H9 (cell line): ENCODE measurements around the gene TESK2. TPM values are rescaled to one million over a fixed set of nuclear protein-coding genes. Genes with fewer than 3 reads are reported as not detected.

Experiments used
- DNase-seq: peaks from one replicate; pipeline ENCODE4 v3.0.0-alpha.2; 2017
- H2AFZ ChIP-seq: one replicate; pipeline ENCODE4 v1.6.1; 2013; ENCODE audit warnings: mild to moderate bottlenecking, low read length, control low read depth, moderate library complexity
- H2AK5ac ChIP-seq: 2 replicates; pipeline ENCODE4 v1.6.1; 2013; ENCODE audit warnings: low read length, control low read depth, mixed read lengths; ENCODE audit not compliant: insufficient read length
- H2BK120ac ChIP-seq: one replicate; pipeline ENCODE4 v1.6.1; 2013; ENCODE audit warnings: low read depth, mild to moderate bottlenecking, low read length, control low read depth, inconsistent platforms; ENCODE audit not compliant: poor library complexity, severe bottlenecking
- H2BK12ac ChIP-seq: 2 replicates; pipeline ENCODE4 v1.6.1; 2013; ENCODE audit warnings: low read length, control low read depth, mixed read lengths, low read depth; ENCODE audit not compliant: insufficient read length
- H2BK15ac ChIP-seq: 2 replicates; pipeline ENCODE4 v1.6.1; 2013; ENCODE audit warnings: low read depth, low read length, control low read depth
- H2BK20ac ChIP-seq: one replicate; pipeline ENCODE4 v1.6.1; 2013; ENCODE audit warnings: low read depth, mild to moderate bottlenecking, low read length, control low read depth, inconsistent platforms; ENCODE audit not compliant: poor library complexity, severe bottlenecking
- H2BK5ac ChIP-seq: 2 replicates; pipeline ENCODE4 v1.6.1; 2013; ENCODE audit warnings: low read length, control low read depth, mixed read lengths; ENCODE audit not compliant: insufficient read length
- H3K14ac ChIP-seq: 2 replicates; pipeline ENCODE4 v1.6.1; 2013; ENCODE audit warnings: low read length, control low read depth; ENCODE audit not compliant: insufficient read depth
- H3K18ac ChIP-seq: 2 replicates; pipeline ENCODE4 v1.6.1; 2013; ENCODE audit warnings: low read depth, mild to moderate bottlenecking, mixed read lengths, low read length, control low read depth; ENCODE audit not compliant: insufficient read length
- H3K23ac ChIP-seq: 2 replicates; pipeline ENCODE4 v1.6.1; 2013; ENCODE audit warnings: low read length, control low read depth, mixed read lengths, low read depth; ENCODE audit not compliant: insufficient read length
- H3K23me2 ChIP-seq: 2 replicates; pipeline ENCODE4 v1.6.1; 2013; ENCODE audit warnings: low read depth, mild to moderate bottlenecking, mixed read lengths, low read length, control low read depth; ENCODE audit not compliant: insufficient read length, poor library complexity, severe bottlenecking
- H3K27ac ChIP-seq: 2 replicates; pipeline ENCODE4 v1.5.1; 2013; ENCODE audit warnings: low read length, control low read depth, mixed read lengths, low read depth; ENCODE audit not compliant: insufficient read length
- H3K27me3 ChIP-seq: 2 replicates; pipeline ENCODE4 v1.6.1; 2013; ENCODE audit warnings: low read length, control low read depth, inconsistent platforms; ENCODE audit not compliant: insufficient read depth
- H3K4ac ChIP-seq: 2 replicates; pipeline ENCODE4 v1.6.1; 2013; ENCODE audit warnings: low read depth, mild to moderate bottlenecking, control low read depth, inconsistent platforms, low read length, moderate library complexity
- H3K4me1 ChIP-seq: 2 replicates; pipeline ENCODE4 v1.6.1; 2013; ENCODE audit warnings: low read length, control low read depth, inconsistent platforms; ENCODE audit not compliant: insufficient read depth
- H3K4me2 ChIP-seq: 2 replicates; pipeline ENCODE4 v1.6.1; 2013; ENCODE audit warnings: low read length, control low read depth, mixed read lengths; ENCODE audit not compliant: insufficient read length, insufficient read depth
- H3K56ac ChIP-seq: 2 replicates; pipeline ENCODE4 v1.6.1; 2013; ENCODE audit warnings: low read depth, mild to moderate bottlenecking, mixed read lengths, low read length, control low read depth; ENCODE audit not compliant: insufficient read length
- H3K79me1 ChIP-seq: 2 replicates; pipeline ENCODE4 v1.6.1; 2013; ENCODE audit warnings: low read depth, mild to moderate bottlenecking, moderate library complexity, low read length, control low read depth, inconsistent platforms; ENCODE audit not compliant: insufficient read depth, poor library complexity, severe bottlenecking
- H3K79me2 ChIP-seq: 2 replicates; pipeline ENCODE4 v1.6.1; 2013; ENCODE audit warnings: low read length, control low read depth, inconsistent platforms; ENCODE audit not compliant: insufficient read depth
- H3K9ac ChIP-seq: 2 replicates; pipeline ENCODE4 v1.6.1; 2013; ENCODE audit warnings: low read length, control low read depth, mixed read lengths; ENCODE audit not compliant: insufficient read length; ENCODE audit errors: extremely low read depth
- H3K9me3 ChIP-seq: one replicate; pipeline ENCODE4 v1.6.1; 2013; ENCODE audit warnings: low read depth, low read length, inconsistent platforms; ENCODE audit not compliant: control insufficient read depth
- H3T11ph ChIP-seq: one replicate; pipeline ENCODE4 v1.6.1; 2013; ENCODE audit warnings: mild to moderate bottlenecking, low read length, control low read depth, inconsistent platforms
- H4K20me1 ChIP-seq: one replicate; pipeline ENCODE4 v1.6.1; 2013; ENCODE audit not compliant: control insufficient read depth, insufficient read length, insufficient read depth
- H4K5ac ChIP-seq: 2 replicates; pipeline ENCODE4 v1.6.1; 2013; ENCODE audit warnings: low read depth, mild to moderate bottlenecking, mixed read lengths, low read length, control low read depth; ENCODE audit not compliant: insufficient read length
- H4K8ac ChIP-seq: replicated peaks from 2 replicates; pipeline ENCODE4 v1.6.1; 2013; ENCODE audit warnings: low read length, control low read depth, mixed read lengths, low read depth; ENCODE audit not compliant: insufficient read length
- H4K91ac ChIP-seq: 2 replicates; pipeline ENCODE4 v1.6.1; 2013; ENCODE audit warnings: low read depth, mild to moderate bottlenecking, moderate library complexity, mixed read lengths, low read length, control low read depth; ENCODE audit not compliant: insufficient read length
- H3K27ac Mint-ChIP-seq, 3 experiments: 2 replicates in 2 of 3; 3 replicates in 1 of 3; pipeline ENCODE4 v1.8.0; 2020 to 2021; ENCODE audit warnings: mixed read lengths in 3 of 3, mild to moderate bottlenecking in 1 of 3, moderate library complexity in 1 of 3
- H3K27me3 Mint-ChIP-seq: 2 replicates; pipeline ENCODE4 v1.8.0; 2021; ENCODE audit warnings: low read depth, mild to moderate bottlenecking, moderate library complexity, mixed read lengths
- H3K36me3 Mint-ChIP-seq, 3 experiments: 2 replicates in 2 of 3; 3 replicates in 1 of 3; pipeline ENCODE4 v1.8.0; 2020 to 2021; ENCODE audit warnings: low read depth in 3 of 3, mixed read lengths in 3 of 3; ENCODE audit not compliant: insufficient read depth in 1 of 3
- H3K4me1 Mint-ChIP-seq, 2 experiments: 2 replicates each; pipeline ENCODE4 v1.8.0; 2020; ENCODE audit warnings: mixed read lengths in 2 of 2
- H3K4me3 Mint-ChIP-seq, 2 experiments: 2 replicates in 1 of 2; 3 replicates in 1 of 2; pipeline ENCODE4 v1.8.0; 2020 to 2021; ENCODE audit warnings: mild to moderate bottlenecking in 2 of 2, mixed read lengths in 2 of 2, moderate library complexity in 1 of 2
- H3K9me3 Mint-ChIP-seq, 2 experiments: 2 replicates in 1 of 2; 3 replicates in 1 of 2; pipeline ENCODE4 v1.8.0; 2020; ENCODE audit warnings: mild to moderate bottlenecking in 2 of 2, mixed read lengths in 2 of 2, moderate library complexity in 1 of 2
- WGBS: extraction: QIAGEN DNeasy Blood & Tissue Kit; methylation state at CpG from one replicate; pipeline ENCODE4 v1.1.7; 2013; ENCODE audit warnings: missing lambda C conversion rate, low lambda C conversion rate, mixed read lengths; ENCODE audit not compliant: insufficient read length; ENCODE audit errors: extremely low coverage; 5-methylcytosine and 5-hydroxymethylcytosine counted together
- total RNA-seq: library from RNA; stranded (reverse); gene quantifications from 2 replicates; pipeline ENCODE4 v1.2.1, GENCODE V29; 2021
- TF ChIP-seq, protein P1 (sequence below): fragments of 200-600 bp; sonication (generic); conservative IDR thresholded peaks from 3 replicates; pipeline ENCODE4 v1.8.0; 2021; ENCODE audit warnings: antibody characterized with exemption, mild to moderate bottlenecking

The TESK2 gene
- total RNA-seq, 1 experiment from 2014 or later = 7.2 TPM

DNA sequence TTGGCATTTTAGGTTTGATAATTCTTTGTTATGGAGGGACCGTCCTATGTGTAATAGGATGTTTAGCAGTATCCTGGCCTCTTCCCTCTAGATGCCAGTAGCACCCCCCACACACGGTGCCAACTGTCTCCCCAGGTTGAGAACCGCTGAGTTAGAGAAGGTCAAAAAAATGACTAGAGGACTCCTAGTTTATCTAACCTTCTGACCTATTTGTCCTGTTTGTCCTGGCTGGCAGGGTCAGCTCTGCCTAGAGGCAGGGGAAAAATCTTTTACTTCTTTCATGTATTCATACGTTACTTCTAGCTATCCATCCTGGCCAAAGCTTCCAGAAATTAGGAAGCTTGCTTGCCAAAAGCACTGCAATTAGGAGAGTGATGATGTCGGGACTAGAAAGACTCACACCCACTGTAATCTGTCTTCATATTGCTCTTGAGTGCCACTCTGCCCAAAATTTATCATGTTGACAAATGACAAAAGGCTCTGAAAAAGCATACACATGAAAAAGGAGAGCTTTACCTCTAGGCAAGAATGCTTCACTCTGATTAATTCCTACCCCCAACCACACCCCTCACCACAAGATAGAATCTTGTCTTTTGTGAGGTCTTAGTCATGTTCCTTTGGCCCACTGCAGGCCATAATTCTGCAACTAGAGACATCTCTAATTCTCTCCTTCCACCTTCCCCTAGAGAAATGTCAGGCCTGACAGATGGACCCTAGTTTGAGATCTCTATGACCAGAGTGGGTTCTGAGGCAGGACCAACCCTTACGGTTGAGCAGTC is 45.2 kb upstream of the TESK2 start:
- no CpG with 5 or more reads among the region's 6 CpGs for WGBS
- no peaks in the 10 kb centered on the region for H3K27me3 Mint-ChIP-seq
- H3K27ac ChIP-seq = no peak overlapping the region
- no peak overlapping the region for H2BK5ac ChIP-seq
- H3T11ph ChIP-seq = no peak overlapping the region
- no peak overlapping the region for H4K5ac ChIP-seq
- H3K9me3 Mint-ChIP-seq = no peaks in the 10 kb centered on the region
- H3K18ac ChIP-seq = no peak overlapping the region
- H3K27ac Mint-ChIP-seq = no peak overlapping the region
- H3K79me2 ChIP-seq = no peaks in the 10 kb centered on the region
- H2AFZ ChIP-seq = no peak overlapping the region
- H3K9ac ChIP-seq = no peak overlapping the region
- H3K36me3 Mint-ChIP-seq = no peaks in the 10 kb centered on the region
- no peak overlapping the region for H4K91ac ChIP-seq
- no peak overlapping the region for H2BK120ac ChIP-seq
- no peak overlapping the region for H3K56ac ChIP-seq
- H2BK15ac ChIP-seq = no peak overlapping the region
- no peak overlapping the region for H3K4ac ChIP-seq
- H3K14ac ChIP-seq = no peak overlapping the region
- no peak overlapping the region for H2AK5ac ChIP-seq
- no peaks in the 10 kb centered on the region for H4K20me1 ChIP-seq
- no peak for DNase-seq
- H3K9me3 ChIP-seq = no peaks in the 10 kb centered on the region
- H3K4me3 Mint-ChIP-seq = no peak overlapping the region
- H3K23me2 ChIP-seq = no peaks in the 10 kb centered on the region
- TF ChIP-seq, protein P1, sequence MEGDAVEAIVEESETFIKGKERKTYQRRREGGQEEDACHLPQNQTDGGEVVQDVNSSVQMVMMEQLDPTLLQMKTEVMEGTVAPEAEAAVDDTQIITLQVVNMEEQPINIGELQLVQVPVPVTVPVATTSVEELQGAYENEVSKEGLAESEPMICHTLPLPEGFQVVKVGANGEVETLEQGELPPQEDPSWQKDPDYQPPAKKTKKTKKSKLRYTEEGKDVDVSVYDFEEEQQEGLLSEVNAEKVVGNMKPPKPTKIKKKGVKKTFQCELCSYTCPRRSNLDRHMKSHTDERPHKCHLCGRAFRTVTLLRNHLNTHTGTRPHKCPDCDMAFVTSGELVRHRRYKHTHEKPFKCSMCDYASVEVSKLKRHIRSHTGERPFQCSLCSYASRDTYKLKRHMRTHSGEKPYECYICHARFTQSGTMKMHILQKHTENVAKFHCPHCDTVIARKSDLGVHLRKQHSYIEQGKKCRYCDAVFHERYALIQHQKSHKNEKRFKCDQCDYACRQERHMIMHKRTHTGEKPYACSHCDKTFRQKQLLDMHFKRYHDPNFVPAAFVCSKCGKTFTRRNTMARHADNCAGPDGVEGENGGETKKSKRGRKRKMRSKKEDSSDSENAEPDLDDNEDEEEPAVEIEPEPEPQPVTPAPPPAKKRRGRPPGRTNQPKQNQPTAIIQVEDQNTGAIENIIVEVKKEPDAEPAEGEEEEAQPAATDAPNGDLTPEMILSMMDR = no peak
- H4K8ac ChIP-seq = no peak overlapping the region
- no peak overlapping the region for H2BK20ac ChIP-seq
- peaks cover 12 to 13% of the 10 kb centered on the region in 2 experiments for H3K4me1 Mint-ChIP-seq
- no peaks in the 10 kb centered on the region for H3K27me3 ChIP-seq
- H2BK12ac ChIP-seq = no peak overlapping the region
- H3K4me1 ChIP-seq = no peaks in the 10 kb centered on the region
- H3K4me2 ChIP-seq = no peak overlapping the region
- H3K79me1 ChIP-seq = no peaks in the 10 kb centered on the region
- no peak overlapping the region for H3K23ac ChIP-seq
